WTC11 (cell line): ENCODE data around the gene MAGEA4. TPM values are rescaled to one million over a fixed set of nuclear protein-coding genes. Genes with fewer than 3 reads are reported as not detected.

Experiments used
- ATAC-seq: fragments of 200-7000 bp; cut with Tn5 transposase; 2 replicates; pipeline ENCODE4 v1.10.0; 2021; ENCODE audit warnings: mild to moderate bottlenecking, moderate library complexity
- CTCF ChIA-PET: fragments of 300-600 bp; sonication (Branson Sonifier 250); formaldehyde crosslinking; loops from one replicate; lab custom pipeline; 2021; ENCODE audit warnings: antibody characterized with exemption; lab: Charles Lee
- POLR2A ChIA-PET: fragments of 350-600 bp; sonication (Branson Sonifier 250); formaldehyde crosslinking; loops from one replicate; lab custom pipeline; 2021; ENCODE audit warnings: antibody characterized with exemption; lab: Charles Lee
- DNase-seq: peaks from one replicate; pipeline ENCODE4 v3.0.0; 2021; ENCODE audit warnings: low spot score
- H3K27ac Mint-ChIP-seq: 2 replicates; pipeline ENCODE4 v1.8.0; 2021; ENCODE audit warnings: mixed read lengths
- H3K27me3 Mint-ChIP-seq: 2 replicates; pipeline ENCODE4 v1.8.0; 2021; ENCODE audit warnings: low read depth, mild to moderate bottlenecking, moderate library complexity, mixed read lengths
- H3K36me3 Mint-ChIP-seq: 2 replicates; pipeline ENCODE4 v1.8.0; 2021; ENCODE audit warnings: mixed read lengths
- H3K4me1 Mint-ChIP-seq: 2 replicates; pipeline ENCODE4 v1.8.0; 2022; ENCODE audit warnings: mixed read lengths
- H3K4me3 Mint-ChIP-seq: 2 replicates; pipeline ENCODE4 v1.8.0; 2021; ENCODE audit warnings: mild to moderate bottlenecking, moderate library complexity, mixed read lengths
- H3K9me3 Mint-ChIP-seq: 2 replicates; pipeline ENCODE4 v1.8.0; 2021; ENCODE audit warnings: mixed read lengths
- AFF4 ChIP-seq: sonication (generic); formaldehyde crosslinking; IDR thresholded peaks from 2 replicates; pipeline ENCODE4 v1.8.1; 2023; ENCODE audit warnings: mild to moderate bottlenecking, missing genetic modification reagents, borderline replicate concordance
- ATF3 ChIP-seq: sonication (generic); formaldehyde crosslinking; conservative IDR thresholded peaks from 2 replicates; pipeline ENCODE4 v1.8.1; 2022; ENCODE audit warnings: mild to moderate bottlenecking, missing genetic modification reagents
- CDX4 ChIP-seq: fragments of 250-450 bp; sonication (Bioruptor Pico); IDR thresholded peaks from 2 replicates; pipeline ENCODE4 v1.9.0; 2021; ENCODE audit warnings: moderate library complexity, mild to moderate bottlenecking, inconsistent platforms, borderline replicate concordance
- CREM ChIP-seq: sonication (generic); formaldehyde crosslinking; IDR thresholded peaks from 2 replicates; pipeline ENCODE4 v1.8.1; 2022; ENCODE audit warnings: mild to moderate bottlenecking, missing genetic modification reagents, moderate library complexity
- E2F1 ChIP-seq: sonication (generic); formaldehyde crosslinking; IDR thresholded peaks from 2 replicates; pipeline ENCODE4 v1.8.0; 2022; ENCODE audit warnings: mild to moderate bottlenecking, missing genetic modification reagents
- FOXK1 ChIP-seq: sonication (generic); formaldehyde crosslinking; IDR thresholded peaks from 2 replicates; pipeline ENCODE4 v1.8.0; 2022; ENCODE audit warnings: mild to moderate bottlenecking, moderate library complexity, missing genetic modification reagents
- HMGA2 ChIP-seq: fragments of 250-450 bp; sonication (Bioruptor Pico); IDR thresholded peaks from 2 replicates; pipeline ENCODE4 v1.4.0; 2021; ENCODE audit warnings: mild to moderate bottlenecking, moderate library complexity
- IRF2 ChIP-seq: sonication (generic); formaldehyde crosslinking; IDR thresholded peaks from 2 replicates; pipeline ENCODE4 v1.8.0; 2022; ENCODE audit warnings: low read depth, missing genetic modification reagents, borderline replicate concordance
- MLX ChIP-seq: sonication (generic); formaldehyde crosslinking; IDR thresholded peaks from 2 replicates; pipeline ENCODE4 v1.8.1; 2023; ENCODE audit warnings: mild to moderate bottlenecking, missing genetic modification reagents, moderate library complexity
- NFATC4 ChIP-seq: fragments of 250-450 bp; sonication (Bioruptor Pico); IDR thresholded peaks from 2 replicates; pipeline ENCODE4 v1.9.0; 2021; ENCODE audit warnings: mild to moderate bottlenecking
- NFYB ChIP-seq: sonication (generic); formaldehyde crosslinking; conservative IDR thresholded peaks from 2 replicates; pipeline ENCODE4 v1.8.0; 2022; ENCODE audit warnings: low read depth, missing genetic modification reagents
- NR2C2 ChIP-seq: sonication (generic); formaldehyde crosslinking; IDR thresholded peaks from 2 replicates; pipeline ENCODE4 v1.8.0; 2022; ENCODE audit warnings: mild to moderate bottlenecking, missing genetic modification reagents
- STAT6 ChIP-seq: sonication (generic); formaldehyde crosslinking; conservative IDR thresholded peaks from 2 replicates; pipeline ENCODE4 v1.8.1; 2023; ENCODE audit warnings: mild to moderate bottlenecking, low read depth, missing genetic modification reagents, moderate library complexity
- TCF7 ChIP-seq: sonication (generic); formaldehyde crosslinking; IDR thresholded peaks from 2 replicates; pipeline ENCODE4 v1.8.0; 2022; ENCODE audit warnings: mild to moderate bottlenecking, low read depth, missing genetic modification reagents, moderate library complexity
- TEAD1 ChIP-seq: sonication (generic); formaldehyde crosslinking; IDR thresholded peaks from 2 replicates; pipeline ENCODE4 v1.8.0; 2022; ENCODE audit warnings: mild to moderate bottlenecking, missing genetic modification reagents
- ZBTB21 ChIP-seq: sonication (generic); formaldehyde crosslinking; IDR thresholded peaks from 2 replicates; pipeline ENCODE4 v1.8.1; 2023; ENCODE audit warnings: mild to moderate bottlenecking, missing genetic modification reagents, borderline replicate concordance
- ZMAT4 ChIP-seq: fragments of 250-450 bp; sonication (Bioruptor Pico); IDR thresholded peaks from 2 replicates; pipeline ENCODE4 v1.9.0; 2021; ENCODE audit warnings: mild to moderate bottlenecking
- ZNF121 ChIP-seq: sonication (generic); formaldehyde crosslinking; IDR thresholded peaks from 2 replicates; pipeline ENCODE4 v1.8.0; 2023; ENCODE audit warnings: missing genetic modification reagents
- ZNF219 ChIP-seq: sonication (generic); formaldehyde crosslinking; IDR thresholded peaks from 2 replicates; pipeline ENCODE4 v1.8.0; 2023; ENCODE audit warnings: missing genetic modification reagents, mild to moderate bottlenecking, borderline replicate concordance
- ZNF416 ChIP-seq: fragments of 250-450 bp; sonication (Bioruptor Pico); IDR thresholded peaks from 2 replicates; pipeline ENCODE4 v1.9.0; 2021; ENCODE audit warnings: mild to moderate bottlenecking, inconsistent platforms
- total RNA-seq: library from RNA; stranded (reverse); gene quantifications from 3 replicates; pipeline ENCODE4 v1.2.3, GENCODE V29; 2021

The MAGEA4 gene
- total RNA-seq, 1 experiment from 2014 or later, result 3.2 TPM

- DNase-seq (no peak), ATAC-seq (no peak)
- H3K4me3 Mint-ChIP-seq, result no peak overlapping the region
- POLR2A ChIA-PET, result no interaction called here
- H3K27ac Mint-ChIP-seq, result no peak overlapping the region
- no peaks in the 10 kb centered on the region for H3K4me1 Mint-ChIP-seq
- H3K9me3 Mint-ChIP-seq, result no peaks in the 10 kb centered on the region
- CTCF ChIA-PET, result no interaction called here
- TF ChIP-seq STAT6 (CRISPR knock-in tag) (no peak), CREM (CRISPR knock-in tag) (no peak), HMGA2 (CRISPR knock-in tag) (no peak), NR2C2 (CRISPR knock-in tag) (no peak), ZNF121 (CRISPR knock-in tag) (no peak), AFF4 (no peak), ZBTB21 (CRISPR knock-in tag) (no peak), TCF7 (CRISPR knock-in tag) (no peak), E2F1 (CRISPR knock-in tag) (no peak), ZNF416 (CRISPR knock-in tag) (no peak), TEAD1 (CRISPR knock-in tag) (no peak), ZMAT4 (CRISPR knock-in tag) (no peak), CDX4 (CRISPR knock-in tag) (no peak), IRF2 (CRISPR knock-in tag) (no peak), MLX (CRISPR knock-in tag) (no peak)
- H3K36me3 Mint-ChIP-seq, result no peaks in the 10 kb centered on the region
- no peaks in the 10 kb centered on the region for H3K27me3 Mint-ChIP-seq
These were observed 7.4 kb downstream of the MAGEA4 start for GRCh38 chrX:151920101-151920500.

GRCh38 chrX:151920530-151920929 is 7.8 kb downstream of the MAGEA4 start:
- TF ChIP-seq NFATC4, result no peak
- no peak for TF ChIP-seq NFYB (CRISPR knock-in tag)
- no peak for TF ChIP-seq ZNF219 (CRISPR knock-in tag)
- no peak for TF ChIP-seq NR2C2 (CRISPR knock-in tag)
- TF ChIP-seq FOXK1, result no peak
- TF ChIP-seq ATF3 (CRISPR knock-in tag), result no peak
- TF ChIP-seq, all 79 proteins: peak for 0
- CTCF ChIA-PET, result no interaction called here
- Mint-ChIP-seq H3K27ac (no peak overlapping the region), H3K9me3 (no peaks in the 10 kb centered on the region), H3K27me3 (no peaks in the 10 kb centered on the region), H3K36me3 (no peaks in the 10 kb centered on the region), H3K4me1 (no peaks in the 10 kb centered on the region), H3K4me3 (no peak overlapping the region)
- POLR2A ChIA-PET, result no interaction called here
- no peak for ATAC-seq
- DNase-seq, result no peak
